Thyroid gland (tissue), 4 donors: ENCODE results near the gene GAREM1.

Experiments
- POLR2A ChIP-seq, 2 donors: fragments of 450-650 bp; IDR thresholded peaks; one replicate each; pipeline ENCODE4 v1.6.1; 2017; ENCODE audit warnings: antibody characterized with exemption in 2 of 2, mild to moderate bottlenecking in 2 of 2, moderate library complexity in 1 of 2
- TF ChIP-seq, protein P1 (sequence below), 6 experiments: fragments of 200-600 bp in 3 of 6; fragments of 450-650 bp in 3 of 6; sonication (generic) in 3 of 6; IDR thresholded peaks; one replicate each; pipeline ENCODE4 v1.5.1; 2016 to 2019; ENCODE audit warnings: antibody characterized with exemption in 6 of 6, mild to moderate bottlenecking in 2 of 6, inconsistent platforms in 1 of 6, moderate library complexity in 1 of 6

DNA sequence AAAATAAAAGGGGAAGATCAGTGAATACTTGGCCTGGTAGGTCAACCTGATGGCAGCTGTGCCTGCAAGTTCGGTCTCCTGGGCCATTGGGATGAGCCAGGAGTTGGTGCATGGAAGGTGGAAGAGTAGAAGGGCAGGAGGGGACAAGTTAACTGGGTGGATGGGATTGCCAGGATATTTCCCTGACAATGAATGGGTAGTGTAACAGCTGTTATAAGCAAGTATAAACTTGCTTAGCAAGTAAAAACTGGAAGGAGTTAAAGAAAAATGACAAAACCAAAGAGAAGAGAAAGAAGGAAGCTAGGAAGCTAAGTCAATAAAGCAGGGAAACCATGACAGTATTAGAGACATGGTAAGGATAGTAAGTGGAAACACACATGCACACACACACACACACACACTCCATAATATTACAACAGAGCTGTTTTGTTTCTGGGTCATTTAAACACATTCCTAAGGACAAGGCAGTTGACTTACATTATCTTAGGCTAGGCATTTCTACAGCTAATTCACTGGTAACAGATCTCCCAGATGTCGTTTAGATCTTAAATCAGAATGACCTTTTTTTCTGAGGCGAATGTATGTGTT, 251.2 kb downstream of the GAREM1 start:
- TF ChIP-seq POLR2A (IDR thresholded peaks at IDR 0.05) = no peak
- TF ChIP-seq, protein P1, sequence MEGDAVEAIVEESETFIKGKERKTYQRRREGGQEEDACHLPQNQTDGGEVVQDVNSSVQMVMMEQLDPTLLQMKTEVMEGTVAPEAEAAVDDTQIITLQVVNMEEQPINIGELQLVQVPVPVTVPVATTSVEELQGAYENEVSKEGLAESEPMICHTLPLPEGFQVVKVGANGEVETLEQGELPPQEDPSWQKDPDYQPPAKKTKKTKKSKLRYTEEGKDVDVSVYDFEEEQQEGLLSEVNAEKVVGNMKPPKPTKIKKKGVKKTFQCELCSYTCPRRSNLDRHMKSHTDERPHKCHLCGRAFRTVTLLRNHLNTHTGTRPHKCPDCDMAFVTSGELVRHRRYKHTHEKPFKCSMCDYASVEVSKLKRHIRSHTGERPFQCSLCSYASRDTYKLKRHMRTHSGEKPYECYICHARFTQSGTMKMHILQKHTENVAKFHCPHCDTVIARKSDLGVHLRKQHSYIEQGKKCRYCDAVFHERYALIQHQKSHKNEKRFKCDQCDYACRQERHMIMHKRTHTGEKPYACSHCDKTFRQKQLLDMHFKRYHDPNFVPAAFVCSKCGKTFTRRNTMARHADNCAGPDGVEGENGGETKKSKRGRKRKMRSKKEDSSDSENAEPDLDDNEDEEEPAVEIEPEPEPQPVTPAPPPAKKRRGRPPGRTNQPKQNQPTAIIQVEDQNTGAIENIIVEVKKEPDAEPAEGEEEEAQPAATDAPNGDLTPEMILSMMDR (IDR thresholded peaks at IDR 0.05) = no peak
